GM18499 (cell line): Measurements from ENCODE around the gene RPS27L.
"Not testable (repeated sequence)": the region's sequence is repeated elsewhere in the genome, so short reads cannot be mapped to it uniquely, and the experiment has no call there.

Source experiments
- ATAC-seq: cut with Tn5 transposase; IDR thresholded peaks from one replicate; pipeline ENCODE4 v1.9.1; 2021; ENCODE audit warnings: moderate number of reproducible peaks; ENCODE audit not compliant: insufficient read depth, unreplicated experiment

The RPS27L gene

DNA sequence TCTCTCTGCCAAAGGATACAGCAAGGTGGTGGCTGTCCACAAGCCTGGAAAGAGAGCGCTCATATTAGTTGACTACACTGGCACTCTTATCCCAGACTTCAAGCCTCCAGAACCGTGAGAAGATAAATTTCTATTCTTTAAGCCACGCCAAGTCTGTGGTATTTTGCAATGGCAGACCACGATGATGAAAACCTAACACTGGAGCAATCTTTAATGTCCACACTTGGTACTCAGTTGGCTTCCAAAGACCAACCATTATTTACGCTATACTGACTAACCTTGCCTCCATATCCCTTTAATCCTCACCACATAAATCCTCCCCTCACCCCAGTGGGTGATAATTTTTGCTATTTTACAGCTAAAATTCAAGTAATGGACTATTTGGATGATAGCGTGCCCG lies 52.5 kb downstream of the RPS27L start:
- ATAC-seq: no peak

DNA sequence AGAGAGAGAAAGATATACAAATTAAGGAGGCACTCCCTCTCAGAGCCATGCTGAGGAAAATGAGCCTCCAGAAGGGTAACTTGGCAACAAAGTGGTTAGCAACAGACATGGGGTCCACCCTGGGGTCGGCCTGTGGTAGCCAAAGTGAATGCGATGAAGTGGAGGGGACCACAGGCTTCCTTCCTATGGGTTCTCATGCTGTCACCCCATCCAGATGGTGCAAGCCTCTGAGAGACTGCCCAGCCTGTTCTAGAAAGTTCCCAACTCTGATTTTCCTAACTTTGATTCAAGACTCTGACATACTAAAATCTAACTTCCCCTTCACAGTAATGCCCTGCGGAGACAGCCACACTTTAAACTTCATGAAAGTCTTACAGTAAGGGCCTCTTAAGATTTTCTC lies 53.9 kb downstream of the RPS27L start:
- ATAC-seq: no peak

DNA sequence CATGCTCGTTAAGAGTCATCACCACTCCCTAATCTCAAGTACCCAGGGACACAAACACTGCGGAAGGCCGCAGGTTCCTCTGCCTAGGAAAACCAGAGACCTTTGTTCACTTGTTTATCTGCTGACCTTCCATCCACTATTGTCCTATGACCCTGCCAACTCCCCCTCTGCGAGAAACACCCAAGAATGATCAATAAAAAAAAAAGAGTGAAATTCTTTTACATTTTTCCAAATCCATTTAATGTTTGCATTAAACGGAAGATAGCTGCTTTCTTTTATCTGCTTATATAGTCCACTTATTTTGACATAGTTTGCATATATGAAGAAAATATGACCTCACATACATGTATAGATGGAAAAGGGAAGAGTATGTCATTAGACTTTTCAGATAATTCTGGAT lies 57.7 kb downstream of the RPS27L start:
- ATAC-seq: not testable (repeated sequence)

DNA sequence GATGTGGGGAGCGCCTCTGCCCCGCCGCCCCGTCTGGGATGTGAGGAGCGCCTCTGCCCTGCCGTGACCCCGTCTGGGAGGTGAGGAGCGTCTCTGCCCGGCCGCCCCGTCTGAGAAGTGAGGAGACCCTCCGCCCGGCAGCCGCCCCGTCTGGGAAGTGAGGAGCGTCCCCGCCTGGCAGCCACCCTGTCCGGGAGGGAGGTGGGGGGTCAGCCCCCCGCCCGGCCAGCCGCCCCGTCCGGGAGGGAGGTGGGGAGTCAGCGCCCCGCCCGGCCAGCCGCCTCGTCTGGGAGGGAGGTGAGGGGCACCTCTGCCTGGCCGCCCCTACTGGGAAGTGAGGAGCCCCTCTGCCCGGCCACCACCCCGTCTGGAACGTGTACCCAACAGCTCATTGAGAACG lies 58.4 kb downstream of the RPS27L start:
- not testable (repeated sequence) for ATAC-seq
